ENCODE results near the gene NR3C1. TPM values are rescaled to one million over a fixed set of nuclear protein-coding genes. Genes with fewer than 3 reads are reported as not detected.

NR3C1 gene
- total RNA-seq, 4 donors from 2014 or later, result 56.7 to 79.1 (median 64.4) TPM

DNA sequence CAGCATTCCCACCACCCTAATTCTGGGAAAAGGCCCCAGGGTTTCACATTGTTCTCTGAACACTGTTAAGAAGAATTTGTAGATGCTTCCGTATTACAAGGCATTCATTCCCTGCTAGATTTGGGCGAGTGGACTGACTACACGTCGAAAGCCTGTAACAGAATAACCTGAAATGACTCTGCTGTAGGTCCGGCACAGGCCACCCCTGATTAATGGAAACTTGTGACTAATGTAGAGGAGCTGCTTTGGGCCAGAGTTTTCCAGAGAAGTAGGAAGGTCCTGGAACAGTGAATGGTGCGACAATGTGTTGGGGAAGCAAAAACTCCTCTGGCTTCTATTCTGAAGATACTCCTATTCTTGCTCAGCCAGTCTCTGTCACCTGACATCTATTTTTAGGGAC, 87.6 kb downstream of the NR3C1 start:
- H3K27me3 ChIP-seq, result no peaks in the 10 kb centered on the region
- ATAC-seq (peak; percentile 85 to 90), DNase-seq (peak; percentile 14 to 39)
- H3K27ac ChIP-seq, result peak overlapping the region; percentile 85 to 89 (median 86)
- intact Hi-C loops (cut with DNase I; ENCODE audit: low total_unique reads) (loop anchor here (5.0 kb wide), 2 partner anchors 69 to 86 kb away; partner anchors contain the start of gene NR3C1), in situ Hi-C loops (cut with MboI; ENCODE audit: low sequenced_read_pairs in 4 of 4) (no loop called here)
- H3K36me3 ChIP-seq, result no peaks in the 10 kb centered on the region
- H3K4me3 ChIP-seq, result peak overlapping the region; percentile 8 to 39 (median 27)
- TF ChIP-seq, protein P1, sequence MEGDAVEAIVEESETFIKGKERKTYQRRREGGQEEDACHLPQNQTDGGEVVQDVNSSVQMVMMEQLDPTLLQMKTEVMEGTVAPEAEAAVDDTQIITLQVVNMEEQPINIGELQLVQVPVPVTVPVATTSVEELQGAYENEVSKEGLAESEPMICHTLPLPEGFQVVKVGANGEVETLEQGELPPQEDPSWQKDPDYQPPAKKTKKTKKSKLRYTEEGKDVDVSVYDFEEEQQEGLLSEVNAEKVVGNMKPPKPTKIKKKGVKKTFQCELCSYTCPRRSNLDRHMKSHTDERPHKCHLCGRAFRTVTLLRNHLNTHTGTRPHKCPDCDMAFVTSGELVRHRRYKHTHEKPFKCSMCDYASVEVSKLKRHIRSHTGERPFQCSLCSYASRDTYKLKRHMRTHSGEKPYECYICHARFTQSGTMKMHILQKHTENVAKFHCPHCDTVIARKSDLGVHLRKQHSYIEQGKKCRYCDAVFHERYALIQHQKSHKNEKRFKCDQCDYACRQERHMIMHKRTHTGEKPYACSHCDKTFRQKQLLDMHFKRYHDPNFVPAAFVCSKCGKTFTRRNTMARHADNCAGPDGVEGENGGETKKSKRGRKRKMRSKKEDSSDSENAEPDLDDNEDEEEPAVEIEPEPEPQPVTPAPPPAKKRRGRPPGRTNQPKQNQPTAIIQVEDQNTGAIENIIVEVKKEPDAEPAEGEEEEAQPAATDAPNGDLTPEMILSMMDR (IDR thresholded peaks at IDR 0.05 in 4 of 5, conservative IDR thresholded peaks at IDR 0.05 in 1 of 5), result no peak
- peak in 1 of 2 donors; percentile 37 for TF ChIP-seq POLR2A (IDR thresholded peaks at IDR 0.05)
- H3K4me1 ChIP-seq, result peaks cover 86% of the 10 kb centered on the region in 2 donors
- H3K9me3 ChIP-seq, result no peaks in the 10 kb centered on the region

DNA sequence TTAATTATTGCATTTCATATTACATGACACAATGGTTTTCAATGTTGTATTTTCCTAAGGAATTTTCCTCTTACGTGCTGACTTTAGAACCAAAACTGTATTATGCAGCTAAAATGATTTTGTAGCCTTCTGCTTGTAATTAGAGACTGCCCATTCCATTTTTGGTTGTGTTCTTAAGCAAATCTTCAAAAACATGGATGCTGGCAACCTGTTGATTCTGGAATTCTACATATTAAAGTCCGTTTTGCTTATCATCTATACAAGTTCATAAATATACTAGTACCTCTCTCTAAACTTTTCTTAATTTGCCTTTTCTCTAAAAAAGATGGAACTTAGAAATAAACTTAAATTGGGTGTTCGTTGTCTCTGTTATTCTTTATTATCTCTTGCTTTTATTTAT, 88.3 kb downstream of the NR3C1 start:
- ATAC-seq, result no peak
- Histone ChIP-seq H3K4me1 (peaks cover 82% of the 10 kb centered on the region in 2 donors), H3K4me3 (peak overlapping the region in 1 of 4 donors; percentile 8), H3K27ac (peak overlapping the region; percentile 85 to 89 (median 86)), H3K27me3 (no peaks in the 10 kb centered on the region), H3K9me3 (no peaks in the 10 kb centered on the region), H3K36me3 (peaks cover 0 to 3% of the 10 kb centered on the region in 2 donors)
- no peak for TF ChIP-seq POLR2A (IDR thresholded peaks at IDR 0.05)
- TF ChIP-seq, protein P1 (IDR thresholded peaks at IDR 0.05 in 4 of 5, conservative IDR thresholded peaks at IDR 0.05 in 1 of 5), result no peak
- DNase-seq, result no peak
- in situ Hi-C loops (cut with MboI; ENCODE audit: low sequenced_read_pairs in 4 of 4), result no loop called here
- intact Hi-C loops (cut with DNase I; ENCODE audit: low total_unique reads), result loop anchor here (5.0 kb wide), 2 partner anchors 68 to 87 kb away; partner anchors contain the start of gene NR3C1

DNA sequence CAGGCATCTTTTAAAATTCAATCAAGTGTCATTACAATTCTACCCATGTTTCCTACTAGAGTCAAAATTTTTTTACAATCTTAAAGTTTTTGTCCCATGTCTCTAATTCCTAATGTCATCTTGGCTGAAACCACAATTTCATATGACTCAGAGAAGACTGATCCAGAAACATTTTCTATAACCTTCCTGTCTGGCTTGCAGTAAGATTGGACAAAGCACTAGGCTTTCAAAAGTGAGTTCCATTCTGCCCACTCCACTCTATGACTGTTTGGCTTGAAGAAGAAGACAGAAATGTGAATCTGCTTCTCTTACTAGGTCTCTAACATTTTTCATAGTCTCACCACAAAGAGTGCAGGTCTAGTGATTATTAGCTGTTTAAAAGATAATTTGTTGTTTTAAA, 88.8 kb downstream of the NR3C1 start:
- intact Hi-C loops (cut with DNase I; ENCODE audit: low total_unique reads), result loop anchor here (5.0 kb wide), 2 partner anchors 67 to 88 kb away; partner anchors contain the start of gene NR3C1
- H3K4me1 ChIP-seq, result peaks cover 77% of the 10 kb centered on the region in 2 donors

DNA sequence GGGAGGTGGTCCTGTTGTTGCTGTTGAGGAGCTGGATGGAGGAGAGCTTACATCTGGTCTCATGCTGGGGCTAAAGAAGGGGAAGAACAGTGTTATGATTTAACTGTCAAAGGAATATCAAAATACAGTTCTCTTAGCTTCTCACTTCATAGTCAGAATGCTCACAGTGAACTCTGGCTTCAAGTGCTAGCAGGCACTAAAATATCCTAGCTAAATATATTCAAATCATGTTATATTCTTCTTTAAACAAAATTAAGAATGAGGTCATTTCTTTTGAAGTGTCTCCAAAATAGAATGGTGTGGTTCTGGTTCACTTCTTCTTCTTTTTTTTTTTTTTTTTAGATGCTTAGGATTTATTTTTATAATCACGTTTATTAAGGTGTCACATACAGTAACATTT, 89.4 kb downstream of the NR3C1 start:
- no peaks in the 10 kb centered on the region for H3K27me3 ChIP-seq
- no peak for TF ChIP-seq POLR2A (IDR thresholded peaks at IDR 0.05)
- TF ChIP-seq, protein P1 (IDR thresholded peaks at IDR 0.05 in 4 of 5, conservative IDR thresholded peaks at IDR 0.05 in 1 of 5), result no peak
- peak overlapping the region; percentile 85 to 89 (median 86) for H3K27ac ChIP-seq
- intact Hi-C loops (cut with DNase I; ENCODE audit: low total_unique reads), result no loop called here
- H3K36me3 ChIP-seq, result peaks cover 0 to 14% of the 10 kb centered on the region in 2 donors
- H3K9me3 ChIP-seq, result no peaks in the 10 kb centered on the region
- no peak for ATAC-seq
- H3K4me1 ChIP-seq, result peaks cover 72% of the 10 kb centered on the region in 2 donors
- in situ Hi-C loops (cut with MboI; ENCODE audit: low sequenced_read_pairs in 4 of 4), result no loop called here
- no peak for DNase-seq
- no peak overlapping the region for H3K4me3 ChIP-seq

More for the DNA sequence above, 88.8 kb downstream of the NR3C1 start:
- no peaks in the 10 kb centered on the region for H3K9me3 ChIP-seq
- peak overlapping the region; percentile 85 to 89 (median 86) for H3K27ac ChIP-seq
- no peak for TF ChIP-seq POLR2A (IDR thresholded peaks at IDR 0.05)
- TF ChIP-seq, protein P1 (IDR thresholded peaks at IDR 0.05 in 4 of 5, conservative IDR thresholded peaks at IDR 0.05 in 1 of 5), result no peak
- no peaks in the 10 kb centered on the region for H3K27me3 ChIP-seq
- in situ Hi-C loops (cut with MboI; ENCODE audit: low sequenced_read_pairs in 4 of 4), result no loop called here
- ATAC-seq (peak in 1 of 2 donors; percentile 29), DNase-seq (no peak)
- no peak overlapping the region for H3K4me3 ChIP-seq
- peaks cover 0 to 9% of the 10 kb centered on the region in 2 donors for H3K36me3 ChIP-seq

Measured in gastrocnemius medialis (tissue), 4 donors.